SK-N-SH treated with all-trans-retinoic acid at 6 μM for 48 hours (cell line): Measurements from ENCODE around the gene TMEM125.

Source experiments
- ATAC-seq: fragments of 200-7000 bp; cut with Tn5 transposase; 3 replicates; pipeline ENCODE4 v1.9.1; 2020; ENCODE audit warnings: mild to moderate bottlenecking, moderate library complexity
- ARNTL ChIP-seq: fragments of 450-650 bp; formaldehyde crosslinking; IDR thresholded peaks from 2 replicates; pipeline ENCODE4 v1.5.0; 2020; ENCODE audit warnings: low read depth, mild to moderate bottlenecking, moderate library complexity, borderline replicate concordance
- BACH2 ChIP-seq: fragments of 250-450 bp; sonication (Bioruptor Pico); IDR thresholded peaks from 2 replicates; pipeline ENCODE4 v1.9.0; 2021; ENCODE audit warnings: mild to moderate bottlenecking, borderline replicate concordance
- CSDC2 ChIP-seq: fragments of 250-450 bp; sonication (Bioruptor Pico); IDR thresholded peaks from 2 replicates; pipeline ENCODE4 v1.5.0; 2020; ENCODE audit warnings: mild to moderate bottlenecking, moderate library complexity
- ESRRG ChIP-seq: fragments of 250-450 bp; sonication (Bioruptor Pico); IDR thresholded peaks from 2 replicates; pipeline ENCODE4 v1.6.1; 2021; ENCODE audit warnings: mild to moderate bottlenecking
- GLIS3 ChIP-seq: fragments of 250-450 bp; sonication (Bioruptor Pico); IDR thresholded peaks from 2 replicates; pipeline ENCODE4 v1.5.0; 2020; ENCODE audit warnings: mild to moderate bottlenecking, moderate library complexity
- ISL1 ChIP-seq: fragments of 250-450 bp; sonication (Bioruptor Pico); IDR thresholded peaks from 2 replicates; pipeline ENCODE4 v2.1.2; 2022; ENCODE audit warnings: mild to moderate bottlenecking, moderate library complexity
- OSR1 ChIP-seq: fragments of 250-450 bp; sonication (Bioruptor Pico); IDR thresholded peaks from 2 replicates; pipeline ENCODE4 v1.8.0; 2022; ENCODE audit warnings: moderate library complexity, mild to moderate bottlenecking, inconsistent platforms
- PPARA ChIP-seq: fragments of 250-450 bp; sonication (Bioruptor Pico); IDR thresholded peaks from 2 replicates; pipeline ENCODE4 v1.5.0; 2020; ENCODE audit warnings: mild to moderate bottlenecking, borderline replicate concordance
- RARB ChIP-seq: fragments of 250-450 bp; sonication (Bioruptor Pico); IDR thresholded peaks from 2 replicates; pipeline ENCODE4 v1.8.0; 2021; ENCODE audit warnings: mild to moderate bottlenecking, moderate library complexity
- SNAI2 ChIP-seq: fragments of 250-450 bp; sonication (Bioruptor Pico); IDR thresholded peaks from 2 replicates; pipeline ENCODE4 v1.5.0; 2020; ENCODE audit warnings: mild to moderate bottlenecking, moderate library complexity
- TCF4 ChIP-seq: fragments of 250-450 bp; sonication (Bioruptor Pico); IDR thresholded peaks from 2 replicates; pipeline ENCODE4 v1.8.0; 2021; ENCODE audit warnings: mild to moderate bottlenecking, moderate library complexity, borderline replicate concordance
- TOX ChIP-seq: fragments of 250-450 bp; sonication (Bioruptor Pico); IDR thresholded peaks from 2 replicates; pipeline ENCODE4 v1.8.0; 2021; ENCODE audit warnings: mild to moderate bottlenecking, moderate library complexity, borderline replicate concordance
- ZC3H10 ChIP-seq: fragments of 250-450 bp; sonication (Bioruptor Pico); IDR thresholded peaks from 2 replicates; pipeline ENCODE4 v1.5.1; 2021; ENCODE audit warnings: mild to moderate bottlenecking, moderate library complexity
- ZFP3 ChIP-seq: fragments of 250-450 bp; sonication (Bioruptor Pico); IDR thresholded peaks from 2 replicates; pipeline ENCODE4 v1.5.0; 2020; ENCODE audit warnings: mild to moderate bottlenecking, moderate library complexity
- ZFP30 ChIP-seq: fragments of 450-650 bp; formaldehyde crosslinking; IDR thresholded peaks from 2 replicates; pipeline ENCODE4 v1.5.0; 2022; ENCODE audit warnings: mild to moderate bottlenecking, moderate library complexity
- ZNF565 ChIP-seq: fragments of 450-650 bp; formaldehyde crosslinking; conservative IDR thresholded peaks from 2 replicates; pipeline ENCODE4 v1.5.0; 2020; ENCODE audit warnings: low read depth, mild to moderate bottlenecking, moderate library complexity
- ZNF70 ChIP-seq: fragments of 450-650 bp; formaldehyde crosslinking; IDR thresholded peaks from 2 replicates; pipeline ENCODE4 v1.5.0; 2020; ENCODE audit warnings: mild to moderate bottlenecking, moderate library complexity
- ZNF8 ChIP-seq: fragments of 450-650 bp; formaldehyde crosslinking; IDR thresholded peaks from 2 replicates; pipeline ENCODE4 v1.5.0; 2020; ENCODE audit warnings: mild to moderate bottlenecking, moderate library complexity
- TF ChIP-seq, protein P1 (sequence below): fragments of 250-450 bp; sonication (Bioruptor Pico); IDR thresholded peaks from 2 replicates; pipeline ENCODE4 v1.5.1; 2021; ENCODE audit warnings: mild to moderate bottlenecking, moderate library complexity
- TF ChIP-seq, protein P2 (sequence below): fragments of 250-450 bp; sonication (Bioruptor Pico); IDR thresholded peaks from 2 replicates; pipeline ENCODE4 v1.8.0; 2021; ENCODE audit warnings: low read depth, mild to moderate bottlenecking, moderate library complexity, borderline replicate concordance
- TF ChIP-seq, protein P3 (sequence below): fragments of 250-450 bp; sonication (Bioruptor Pico); IDR thresholded peaks from 2 replicates; pipeline ENCODE4 v1.8.0; 2020; ENCODE audit warnings: mild to moderate bottlenecking, moderate library complexity, borderline replicate concordance
- TF ChIP-seq, protein P4 (sequence below): fragments of 250-450 bp; sonication (Bioruptor Pico); IDR thresholded peaks from 2 replicates; pipeline ENCODE4 v1.5.0; 2020; ENCODE audit warnings: mild to moderate bottlenecking, moderate library complexity

TMEM125 gene

DNA sequence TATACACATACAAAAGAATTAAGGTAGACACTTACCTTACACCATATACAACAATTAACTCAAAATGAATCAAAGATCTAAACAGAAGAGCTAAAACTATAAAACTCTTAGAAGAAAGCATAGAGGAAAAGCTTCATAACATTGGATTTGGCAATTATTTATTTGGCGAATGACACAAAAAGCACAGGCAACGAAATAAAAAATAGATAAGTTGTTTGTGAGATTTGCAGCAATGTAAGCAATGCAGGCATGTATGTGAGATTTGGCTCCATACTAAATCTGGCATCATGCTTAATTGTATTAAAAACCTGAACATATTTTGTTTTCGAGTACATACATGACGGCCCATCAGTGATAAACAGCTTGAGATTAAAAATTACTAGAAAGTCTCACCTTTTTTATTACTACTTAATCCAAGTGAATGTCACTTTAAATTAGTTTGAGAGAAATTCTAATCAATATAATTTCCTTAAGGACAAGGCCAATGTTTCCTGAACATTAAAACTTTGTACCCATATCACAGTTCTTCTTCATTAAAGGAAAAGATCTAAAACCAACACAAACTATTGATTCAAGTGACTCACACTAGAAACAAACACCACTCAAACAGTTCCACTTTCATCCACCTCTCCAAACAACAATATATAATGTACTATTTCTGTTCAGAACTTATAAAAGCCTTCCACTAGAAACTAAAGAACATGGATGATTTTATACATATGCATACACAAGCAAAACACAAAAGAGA is 23.1 kb upstream of the TMEM125 start:
- no peak for TF ChIP-seq ZC3H10 (CRISPR knock-in tag)
- no peak for TF ChIP-seq ZFP30 (CRISPR knock-in tag)
- no peak for TF ChIP-seq ARNTL (CRISPR knock-in tag)
- TF ChIP-seq ZFP3, result no peak
- TF ChIP-seq SNAI2 (CRISPR knock-in tag), result no peak
- no peak for ATAC-seq

DNA sequence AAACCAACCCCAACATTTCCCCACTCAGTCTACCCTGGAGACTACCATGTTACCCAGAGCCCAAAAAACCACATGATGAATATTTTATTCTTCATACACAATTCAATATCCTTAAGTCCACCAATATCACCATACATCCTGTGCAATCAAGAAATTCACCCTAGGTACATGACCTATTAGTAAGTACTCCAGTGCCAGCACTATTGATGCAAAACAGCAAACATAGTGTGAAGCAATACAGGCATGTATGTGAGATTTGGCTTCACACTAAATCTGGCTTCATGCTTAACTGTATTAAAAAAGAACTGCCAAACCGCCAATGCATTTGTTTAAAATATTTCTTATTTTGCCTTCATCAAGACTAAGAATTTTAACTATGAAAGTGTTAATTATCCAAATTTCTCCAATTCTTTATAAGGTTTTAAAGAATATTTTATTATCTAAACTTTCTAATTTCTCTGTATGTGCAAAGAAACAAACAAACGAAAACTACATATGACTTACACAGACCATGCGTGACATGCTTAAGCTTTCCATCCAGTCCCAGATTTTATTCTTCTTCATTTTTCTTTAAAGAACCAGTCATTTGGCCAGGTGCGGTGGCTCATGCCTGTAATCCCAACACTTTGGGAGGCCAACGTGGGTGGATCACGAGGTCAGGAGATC is 22.4 kb upstream of the TMEM125 start:
- TF ChIP-seq ISL1 (CRISPR knock-in tag) (no peak), ZNF8 (CRISPR knock-in tag) (no peak), SNAI2 (CRISPR knock-in tag) (no peak), PPARA (CRISPR knock-in tag) (no peak)
- TF ChIP-seq, protein P1, sequence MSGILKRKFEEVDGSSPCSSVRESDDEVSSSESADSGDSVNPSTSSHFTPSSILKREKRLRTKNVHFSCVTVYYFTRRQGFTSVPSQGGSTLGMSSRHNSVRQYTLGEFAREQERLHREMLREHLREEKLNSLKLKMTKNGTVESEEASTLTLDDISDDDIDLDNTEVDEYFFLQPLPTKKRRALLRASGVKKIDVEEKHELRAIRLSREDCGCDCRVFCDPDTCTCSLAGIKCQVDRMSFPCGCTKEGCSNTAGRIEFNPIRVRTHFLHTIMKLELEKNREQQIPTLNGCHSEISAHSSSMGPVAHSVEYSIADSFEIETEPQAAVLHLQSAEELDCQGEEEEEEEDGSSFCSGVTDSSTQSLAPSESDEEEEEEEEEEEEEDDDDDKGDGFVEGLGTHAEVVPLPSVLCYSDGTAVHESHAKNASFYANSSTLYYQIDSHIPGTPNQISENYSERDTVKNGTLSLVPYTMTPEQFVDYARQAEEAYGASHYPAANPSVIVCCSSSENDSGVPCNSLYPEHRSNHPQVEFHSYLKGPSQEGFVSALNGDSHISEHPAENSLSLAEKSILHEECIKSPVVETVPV (CRISPR knock-in tag), result no peak

DNA sequence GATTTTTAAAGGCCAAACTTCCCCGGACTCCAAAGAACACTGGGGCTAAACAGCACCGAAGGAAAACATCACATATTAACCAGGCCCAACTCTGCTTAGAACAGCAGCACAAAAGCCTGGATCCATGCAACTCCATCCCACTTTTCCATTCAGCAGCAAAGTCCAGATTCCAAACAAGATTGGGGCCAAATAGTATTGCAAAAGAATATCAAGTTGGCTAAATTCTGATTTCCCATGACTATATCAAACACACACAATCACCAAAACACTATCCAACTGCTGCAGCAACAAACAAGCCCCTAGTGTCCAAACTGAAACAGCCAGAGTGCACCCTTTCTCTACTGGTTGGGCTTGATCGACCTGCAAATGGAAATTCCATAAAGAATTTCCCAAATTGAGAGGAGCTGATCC is 19.4 kb upstream of the TMEM125 start:
- no peak for ATAC-seq
- TF ChIP-seq TOX (CRISPR knock-in tag) (no peak), SNAI2 (CRISPR knock-in tag) (no peak), ZNF70 (CRISPR knock-in tag) (no peak), GLIS3 (CRISPR knock-in tag) (no peak), TCF4 (CRISPR knock-in tag) (no peak), PPARA (CRISPR knock-in tag) (no peak), ARNTL (CRISPR knock-in tag) (no peak), OSR1 (CRISPR knock-in tag) (no peak), ZC3H10 (CRISPR knock-in tag) (no peak), ZFP3 (no peak), RARB (no peak), CSDC2 (CRISPR knock-in tag) (no peak), ESRRG (CRISPR knock-in tag) (no peak), BACH2 (CRISPR knock-in tag) (no peak), ZFP30 (CRISPR knock-in tag) (no peak), ZNF565 (CRISPR knock-in tag) (no peak)
- TF ChIP-seq, protein P1 (CRISPR knock-in tag), result no peak
- TF ChIP-seq, protein P2, sequence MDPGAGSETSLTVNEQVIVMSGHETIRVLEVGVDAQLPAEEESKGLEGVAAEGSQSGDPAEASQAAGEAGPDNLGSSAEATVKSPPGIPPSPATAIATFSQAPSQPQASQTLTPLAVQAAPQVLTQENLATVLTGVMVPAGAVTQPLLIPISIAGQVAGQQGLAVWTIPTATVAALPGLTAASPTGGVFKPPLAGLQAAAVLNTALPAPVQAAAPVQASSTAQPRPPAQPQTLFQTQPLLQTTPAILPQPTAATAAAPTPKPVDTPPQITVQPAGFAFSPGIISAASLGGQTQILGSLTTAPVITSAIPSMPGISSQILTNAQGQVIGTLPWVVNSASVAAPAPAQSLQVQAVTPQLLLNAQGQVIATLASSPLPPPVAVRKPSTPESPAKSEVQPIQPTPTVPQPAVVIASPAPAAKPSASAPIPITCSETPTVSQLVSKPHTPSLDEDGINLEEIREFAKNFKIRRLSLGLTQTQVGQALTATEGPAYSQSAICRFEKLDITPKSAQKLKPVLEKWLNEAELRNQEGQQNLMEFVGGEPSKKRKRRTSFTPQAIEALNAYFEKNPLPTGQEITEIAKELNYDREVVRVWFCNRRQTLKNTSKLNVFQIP, result no peak
- TF ChIP-seq, protein P3, sequence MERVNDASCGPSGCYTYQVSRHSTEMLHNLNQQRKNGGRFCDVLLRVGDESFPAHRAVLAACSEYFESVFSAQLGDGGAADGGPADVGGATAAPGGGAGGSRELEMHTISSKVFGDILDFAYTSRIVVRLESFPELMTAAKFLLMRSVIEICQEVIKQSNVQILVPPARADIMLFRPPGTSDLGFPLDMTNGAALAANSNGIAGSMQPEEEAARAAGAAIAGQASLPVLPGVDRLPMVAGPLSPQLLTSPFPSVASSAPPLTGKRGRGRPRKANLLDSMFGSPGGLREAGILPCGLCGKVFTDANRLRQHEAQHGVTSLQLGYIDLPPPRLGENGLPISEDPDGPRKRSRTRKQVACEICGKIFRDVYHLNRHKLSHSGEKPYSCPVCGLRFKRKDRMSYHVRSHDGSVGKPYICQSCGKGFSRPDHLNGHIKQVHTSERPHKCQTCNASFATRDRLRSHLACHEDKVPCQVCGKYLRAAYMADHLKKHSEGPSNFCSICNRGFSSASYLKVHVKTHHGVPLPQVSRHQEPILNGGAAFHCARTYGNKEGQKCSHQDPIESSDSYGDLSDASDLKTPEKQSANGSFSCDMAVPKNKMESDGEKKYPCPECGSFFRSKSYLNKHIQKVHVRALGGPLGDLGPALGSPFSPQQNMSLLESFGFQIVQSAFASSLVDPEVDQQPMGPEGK (CRISPR knock-in tag), result no peak
- TF ChIP-seq, protein P4, sequence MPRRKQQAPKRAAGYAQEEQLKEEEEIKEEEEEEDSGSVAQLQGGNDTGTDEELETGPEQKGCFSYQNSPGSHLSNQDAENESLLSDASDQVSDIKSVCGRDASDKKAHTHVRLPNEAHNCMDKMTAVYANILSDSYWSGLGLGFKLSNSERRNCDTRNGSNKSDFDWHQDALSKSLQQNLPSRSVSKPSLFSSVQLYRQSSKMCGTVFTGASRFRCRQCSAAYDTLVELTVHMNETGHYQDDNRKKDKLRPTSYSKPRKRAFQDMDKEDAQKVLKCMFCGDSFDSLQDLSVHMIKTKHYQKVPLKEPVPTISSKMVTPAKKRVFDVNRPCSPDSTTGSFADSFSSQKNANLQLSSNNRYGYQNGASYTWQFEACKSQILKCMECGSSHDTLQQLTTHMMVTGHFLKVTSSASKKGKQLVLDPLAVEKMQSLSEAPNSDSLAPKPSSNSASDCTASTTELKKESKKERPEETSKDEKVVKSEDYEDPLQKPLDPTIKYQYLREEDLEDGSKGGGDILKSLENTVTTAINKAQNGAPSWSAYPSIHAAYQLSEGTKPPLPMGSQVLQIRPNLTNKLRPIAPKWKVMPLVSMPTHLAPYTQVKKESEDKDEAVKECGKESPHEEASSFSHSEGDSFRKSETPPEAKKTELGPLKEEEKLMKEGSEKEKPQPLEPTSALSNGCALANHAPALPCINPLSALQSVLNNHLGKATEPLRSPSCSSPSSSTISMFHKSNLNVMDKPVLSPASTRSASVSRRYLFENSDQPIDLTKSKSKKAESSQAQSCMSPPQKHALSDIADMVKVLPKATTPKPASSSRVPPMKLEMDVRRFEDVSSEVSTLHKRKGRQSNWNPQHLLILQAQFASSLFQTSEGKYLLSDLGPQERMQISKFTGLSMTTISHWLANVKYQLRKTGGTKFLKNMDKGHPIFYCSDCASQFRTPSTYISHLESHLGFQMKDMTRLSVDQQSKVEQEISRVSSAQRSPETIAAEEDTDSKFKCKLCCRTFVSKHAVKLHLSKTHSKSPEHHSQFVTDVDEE (CRISPR knock-in tag), result no peak

More for the DNA sequence above, 22.4 kb upstream of the TMEM125 start:
- ATAC-seq, result no peak
